Measurements from ENCODE around the gene OLIG2. TPM values are rescaled to one million over a fixed set of nuclear protein-coding genes. Genes with fewer than 3 reads are reported as not detected.

The OLIG2 gene
- total RNA-seq, 4 donors from 2014 or later = not detected

DNA sequence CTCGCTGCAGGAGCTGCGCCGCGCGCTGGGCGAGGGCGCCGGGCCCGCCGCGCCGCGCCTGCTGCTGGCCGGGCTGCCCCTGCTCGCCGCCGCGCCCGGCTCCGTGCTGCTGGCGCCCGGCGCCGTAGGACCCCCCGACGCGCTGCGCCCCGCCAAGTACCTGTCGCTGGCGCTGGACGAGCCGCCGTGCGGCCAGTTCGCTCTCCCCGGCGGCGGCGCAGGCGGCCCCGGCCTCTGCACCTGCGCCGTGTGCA is 44.9 kb downstream of the OLIG2 start:
- H3K4me3 ChIP-seq = peak overlapping the region; percentile 42 to 53 (median 45)
- TF ChIP-seq POLR2AphosphoS5 (IDR thresholded peaks at IDR 0.05) (no peak), EP300 (IDR thresholded peaks at IDR 0.05) (no peak), POLR2A (IDR thresholded peaks at IDR 0.05; ENCODE audit: low read depth) (no peak)
- TF ChIP-seq, protein P1, sequence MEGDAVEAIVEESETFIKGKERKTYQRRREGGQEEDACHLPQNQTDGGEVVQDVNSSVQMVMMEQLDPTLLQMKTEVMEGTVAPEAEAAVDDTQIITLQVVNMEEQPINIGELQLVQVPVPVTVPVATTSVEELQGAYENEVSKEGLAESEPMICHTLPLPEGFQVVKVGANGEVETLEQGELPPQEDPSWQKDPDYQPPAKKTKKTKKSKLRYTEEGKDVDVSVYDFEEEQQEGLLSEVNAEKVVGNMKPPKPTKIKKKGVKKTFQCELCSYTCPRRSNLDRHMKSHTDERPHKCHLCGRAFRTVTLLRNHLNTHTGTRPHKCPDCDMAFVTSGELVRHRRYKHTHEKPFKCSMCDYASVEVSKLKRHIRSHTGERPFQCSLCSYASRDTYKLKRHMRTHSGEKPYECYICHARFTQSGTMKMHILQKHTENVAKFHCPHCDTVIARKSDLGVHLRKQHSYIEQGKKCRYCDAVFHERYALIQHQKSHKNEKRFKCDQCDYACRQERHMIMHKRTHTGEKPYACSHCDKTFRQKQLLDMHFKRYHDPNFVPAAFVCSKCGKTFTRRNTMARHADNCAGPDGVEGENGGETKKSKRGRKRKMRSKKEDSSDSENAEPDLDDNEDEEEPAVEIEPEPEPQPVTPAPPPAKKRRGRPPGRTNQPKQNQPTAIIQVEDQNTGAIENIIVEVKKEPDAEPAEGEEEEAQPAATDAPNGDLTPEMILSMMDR (IDR thresholded peaks at IDR 0.05) = no peak

GRCh38 chr21:33070998-33071769 is 45.4 kb downstream of the OLIG2 start:
- peaks cover 17 to 28% (median 28%) of the 10 kb centered on the region in 4 donors for H3K4me1 ChIP-seq
- DNase-seq (ENCODE audit: extremely low spot score) = no peak
- 10% methylated on average over 2 of the region's 69 CpGs for WGBS
- peaks cover 0 to 15% (median 11%) of the 10 kb centered on the region in 4 donors for H3K9me3 ChIP-seq
- intact Hi-C loops (cut with DNase I) = no loop called here
- H3K27me3 ChIP-seq = peaks cover 0 to 100% (median 57%) of the 10 kb centered on the region in 4 donors
- no peak for TF ChIP-seq POLR2A (IDR thresholded peaks at IDR 0.05; ENCODE audit: low read depth)
- TF ChIP-seq EP300 (IDR thresholded peaks at IDR 0.05) = no peak
- no peak for TF ChIP-seq POLR2AphosphoS5 (IDR thresholded peaks at IDR 0.05)
- TF ChIP-seq, protein P1 (IDR thresholded peaks at IDR 0.05) = no peak
- no peak overlapping the region for H3K27ac ChIP-seq (replicated peaks in 1 of 4)
- H3K4me3 ChIP-seq = peak overlapping the region; percentile 42 to 53 (median 45)
- H3K36me3 ChIP-seq = no peaks in the 10 kb centered on the region

More for the DNA sequence above, 44.9 kb downstream of the OLIG2 start:
- DNase-seq (ENCODE audit: extremely low spot score) = no peak
- WGBS = no CpG with 5 or more reads among the region's 44 CpGs
- Histone ChIP-seq H3K4me1 (peaks cover 17 to 28% (median 28%) of the 10 kb centered on the region in 4 donors), H3K27me3 (peaks cover 0 to 98% (median 56%) of the 10 kb centered on the region in 4 donors), H3K27ac (replicated peaks in 1 of 4) (no peak overlapping the region), H3K36me3 (no peaks in the 10 kb centered on the region), H3K9me3 (peaks cover 0 to 15% (median 11%) of the 10 kb centered on the region in 4 donors)
- intact Hi-C loops (cut with DNase I) = no loop called here

- TF ChIP-seq POLR2AphosphoS5 (IDR thresholded peaks at IDR 0.05) (no peak), EP300 (IDR thresholded peaks at IDR 0.05) (no peak), POLR2A (IDR thresholded peaks at IDR 0.05; ENCODE audit: low read depth) (no peak)
- TF ChIP-seq, protein P1 (IDR thresholded peaks at IDR 0.05) = no peak
- intact Hi-C loops (cut with DNase I) = no loop called here
- no peak for DNase-seq (ENCODE audit: extremely low spot score)
- H3K9me3 ChIP-seq = peaks cover 0 to 15% (median 11%) of the 10 kb centered on the region in 4 donors
- no peak overlapping the region for H3K27ac ChIP-seq (replicated peaks in 1 of 4)
- H3K27me3 ChIP-seq = peaks cover 0 to 100% (median 54%) of the 10 kb centered on the region in 4 donors
- WGBS = under 1% methylated on average over 38 of the region's 38 CpGs
- H3K4me3 ChIP-seq = peak overlapping the region; percentile 42 to 53 (median 45)
- no peaks in the 10 kb centered on the region for H3K36me3 ChIP-seq
- peaks cover 17 to 28% (median 28%) of the 10 kb centered on the region in 4 donors for H3K4me1 ChIP-seq
Measured at GRCh38 chr21:33071770-33072306, 46.1 kb downstream of the OLIG2 start.

DNA sequence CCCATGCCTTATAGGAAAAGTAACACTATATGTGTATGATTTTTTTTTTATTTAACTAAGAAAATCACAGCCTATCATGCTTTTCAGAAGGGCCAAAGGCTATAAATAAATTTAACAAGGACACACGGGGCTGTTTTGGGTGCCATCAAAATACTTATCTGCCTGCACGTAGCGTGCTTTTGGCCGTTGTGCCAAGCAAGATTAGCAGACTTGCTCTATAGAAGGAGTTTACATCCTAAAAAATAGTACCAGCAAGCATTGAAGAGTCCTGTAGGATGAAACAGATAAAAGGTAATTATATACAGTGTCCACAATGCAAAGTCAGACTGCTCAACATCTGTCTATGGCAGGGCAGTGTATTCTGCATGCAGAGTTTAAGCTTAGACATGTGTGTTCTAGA is 47.9 kb downstream of the OLIG2 start:
- TF ChIP-seq, protein P1 (IDR thresholded peaks at IDR 0.05) = no peak
- no peak for TF ChIP-seq POLR2AphosphoS5 (IDR thresholded peaks at IDR 0.05)
- 74% methylated on average over 4 of the region's 4 CpGs for WGBS
- Histone ChIP-seq H3K9me3 (peaks cover 0 to 13% (median 11%) of the 10 kb centered on the region in 4 donors), H3K4me3 (no peak overlapping the region), H3K4me1 (peaks cover 17 to 28% (median 28%) of the 10 kb centered on the region in 4 donors), H3K36me3 (no peaks in the 10 kb centered on the region), H3K27ac (replicated peaks in 1 of 4) (no peak overlapping the region), H3K27me3 (peaks cover 0 to 99% (median 45%) of the 10 kb centered on the region in 4 donors)
- no peak for DNase-seq (ENCODE audit: extremely low spot score)
- intact Hi-C loops (cut with DNase I) = no loop called here
